ENCODE results near the gene APOC1.

- TF ChIP-seq CTCF (IDR thresholded peaks at IDR 0.05) = no peak
- no peak for TF ChIP-seq ZNF281 (CRISPR knock-in tag; IDR thresholded peaks at IDR 0.05)
- TF ChIP-seq, protein P1, sequence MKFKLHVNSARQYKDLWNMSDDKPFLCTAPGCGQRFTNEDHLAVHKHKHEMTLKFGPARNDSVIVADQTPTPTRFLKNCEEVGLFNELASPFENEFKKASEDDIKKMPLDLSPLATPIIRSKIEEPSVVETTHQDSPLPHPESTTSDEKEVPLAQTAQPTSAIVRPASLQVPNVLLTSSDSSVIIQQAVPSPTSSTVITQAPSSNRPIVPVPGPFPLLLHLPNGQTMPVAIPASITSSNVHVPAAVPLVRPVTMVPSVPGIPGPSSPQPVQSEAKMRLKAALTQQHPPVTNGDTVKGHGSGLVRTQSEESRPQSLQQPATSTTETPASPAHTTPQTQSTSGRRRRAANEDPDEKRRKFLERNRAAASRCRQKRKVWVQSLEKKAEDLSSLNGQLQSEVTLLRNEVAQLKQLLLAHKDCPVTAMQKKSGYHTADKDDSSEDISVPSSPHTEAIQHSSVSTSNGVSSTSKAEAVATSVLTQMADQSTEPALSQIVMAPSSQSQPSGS (CRISPR knock-in tag; IDR thresholded peaks at IDR 0.05; ENCODE audit: borderline replicate concordance, low read depth) = no peak
- TF ChIP-seq NFE2L1 (CRISPR knock-in tag; IDR thresholded peaks at IDR 0.05) = no peak
- TF ChIP-seq NFATC4 (CRISPR knock-in tag; IDR thresholded peaks at IDR 0.05) = no peak
- TF ChIP-seq ATF3 (CRISPR knock-in tag; conservative IDR thresholded peaks at IDR 0.05) = no peak
- no peak for TF ChIP-seq ARID4B (CRISPR knock-in tag; IDR thresholded peaks at IDR 0.05; ENCODE audit: borderline replicate concordance)
- TF ChIP-seq, protein P2, sequence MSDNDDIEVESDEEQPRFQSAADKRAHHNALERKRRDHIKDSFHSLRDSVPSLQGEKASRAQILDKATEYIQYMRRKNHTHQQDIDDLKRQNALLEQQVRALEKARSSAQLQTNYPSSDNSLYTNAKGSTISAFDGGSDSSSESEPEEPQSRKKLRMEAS (CRISPR knock-in tag; IDR thresholded peaks at IDR 0.05) = no peak
- no peak for TF ChIP-seq NR3C1 (CRISPR knock-in tag; conservative IDR thresholded peaks at IDR 0.05; ENCODE audit: low read depth)
- no peak for TF ChIP-seq FOXK1 (CRISPR knock-in tag; IDR thresholded peaks at IDR 0.05)
- no peak for TF ChIP-seq CBFB (CRISPR knock-in tag; IDR thresholded peaks at IDR 0.05; ENCODE audit: low read depth)
These were observed 46.8 kb upstream of the APOC1 start for GRCh38 chr19:44867578-44867977.
